Stimulated activated CD4-positive, alpha-beta T cell treated with anti-CD3 and anti-CD28 coated beads, Interleukin-4, amount 100 ng/mL, for 24 hours (primary cell): ENCODE data around the gene OPN3.
A peak's percentile ranks its signal among the peaks of the same experiment; 100 is the strongest.
"Not testable (repeated sequence)": the region's sequence is repeated elsewhere in the genome, so short reads cannot be mapped to it uniquely, and the experiment has no call there.

ENCODE experiments used
- DNase-seq: peaks from one replicate; pipeline ENCODE4 v3.0.0-alpha.2; 2020

Gene OPN3

GRCh38 chr1:241640149-241640866 lies at the start of gene OPN3, which contains the start of gene CHML:
OPN3 (minus strand) TSS chr1:241640369; CDS start chr1:241640254, 115 bp downstream.
CHML (minus strand) TSS chr1:241640369; CDS start chr1:241635766, 4,603 bp downstream.
- DNase-seq = peak; percentile 91

GRCh38 chr1:241688940-241689368 lies 48.8 kb upstream of the OPN3 start:
- no peak for DNase-seq

- no peak for DNase-seq
These were observed 43.9 kb upstream of the OPN3 start for GRCh38 chr1:241684108-241684507.

GRCh38 chr1:241682921-241683320 lies 42.8 kb upstream of the OPN3 start:
- DNase-seq = no peak

GRCh38 chr1:241681861-241682448 lies 41.8 kb upstream of the OPN3 start:
- not testable (repeated sequence) for DNase-seq

GRCh38 chr1:241679961-241680360 lies 39.8 kb upstream of the OPN3 start:
- no peak for DNase-seq

GRCh38 chr1:241679404-241679803 lies 39.2 kb upstream of the OPN3 start:
- no peak for DNase-seq

- no peak for DNase-seq
These were observed 38.4 kb upstream of the OPN3 start for GRCh38 chr1:241678536-241678935.

- peak; percentile 37 for DNase-seq
These were observed 37.0 kb upstream of the OPN3 start for GRCh38 chr1:241677201-241677600.

GRCh38 chr1:241675983-241676382 lies 35.8 kb upstream of the OPN3 start:
- DNase-seq = no peak

- DNase-seq = no peak
These were observed 34.7 kb upstream of the OPN3 start for GRCh38 chr1:241674805-241675384.

- no peak for DNase-seq
These were observed 32.1 kb upstream of the OPN3 start for GRCh38 chr1:241672301-241672700.

- no peak for DNase-seq
These were observed 26.2 kb upstream of the OPN3 start for GRCh38 chr1:241666419-241666818.

- no peak for DNase-seq
These were observed 20.3 kb upstream of the OPN3 start for GRCh38 chr1:241660424-241660972.

- not testable (repeated sequence) for DNase-seq
These were observed 18.8 kb upstream of the OPN3 start for GRCh38 chr1:241659016-241659415.

- DNase-seq = no peak
These were observed 18.1 kb upstream of the OPN3 start for GRCh38 chr1:241658081-241658793.

GRCh38 chr1:241654641-241655040 lies 14.5 kb upstream of the OPN3 start:
- no peak for DNase-seq

GRCh38 chr1:241654019-241654418 lies 13.8 kb upstream of the OPN3 start:
- DNase-seq = no peak

- DNase-seq = no peak
These were observed 11.8 kb upstream of the OPN3 start, which contains the start of gene WDR64 for GRCh38 chr1:241652012-241652411. WDR64 (plus strand) TSS chr1:241652281; CDS start chr1:241652485, 204 bp downstream.

- no peak for DNase-seq
These were observed 8.0 kb upstream of the OPN3 start for GRCh38 chr1:241648159-241648558.

GRCh38 chr1:241647658-241648057 lies 7.5 kb upstream of the OPN3 start:
- DNase-seq = no peak

- DNase-seq = no peak
These were observed 6.0 kb upstream of the OPN3 start for GRCh38 chr1:241646201-241646600.

GRCh38 chr1:241645199-241645598 lies 5.0 kb upstream of the OPN3 start:
- DNase-seq = no peak
